SH-SY5Y (cell line): ENCODE measurements around the gene ZNF716.

Experiments
- GATA2 ChIP-seq: IDR thresholded peaks from 2 replicates; pipeline ENCODE4 v1.6.1; 2011; ENCODE audit warnings: mild to moderate bottlenecking, low read depth, low read length
- GATA3 ChIP-seq: IDR thresholded peaks from 2 replicates; pipeline ENCODE4 v1.6.1; 2011; ENCODE audit warnings: low read depth, mild to moderate bottlenecking, low read length, moderate library complexity

DNA sequence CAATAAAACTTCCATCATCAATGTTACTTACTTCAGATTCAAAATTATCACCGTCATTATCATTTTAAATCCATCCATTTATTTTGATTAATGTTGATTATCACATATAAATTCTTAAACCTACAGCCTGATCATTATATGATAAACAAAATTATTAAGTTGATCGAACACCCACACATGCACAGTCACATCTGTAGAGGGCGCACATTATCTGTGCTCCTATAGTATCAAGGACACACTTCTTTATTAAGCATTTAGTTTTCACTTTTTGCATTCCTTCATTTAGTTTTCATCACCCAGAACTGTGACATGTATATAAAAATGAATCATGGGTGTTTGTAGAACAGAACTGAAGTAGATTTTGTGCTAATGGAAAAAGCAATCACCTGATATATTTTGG is 26.2 kb upstream of the ZNF716 start:
- TF ChIP-seq GATA3 (no peak), GATA2 (no peak)
